ENCODE results near the gene PAX5. TPM values are rescaled to one million over a fixed set of nuclear protein-coding genes. Genes with fewer than 3 reads are reported as not detected.

The PAX5 gene
- total and polyA plus RNA-seq, 2 donors (not counting 1 experiment from before 2014, with no cell fraction given), result 196 to 275 TPM

- intact Hi-C loops (cut with micrococcal nuclease), result loop anchor here (1.0 to 2.0 kb wide), 7 partner anchors 40 to 374 kb away; partner anchors contain the start of gene ZCCHC7
- H3K4me1 ChIP-seq (ENCODE audit: control insufficient read depth in 2 of 2, insufficient read depth in 2 of 2, low read length in 2 of 2), result peaks cover 51 to 76% of the 10 kb centered on the region in 2 donors
- no peaks in the 10 kb centered on the region for H3K27me3 ChIP-seq (replicated peaks in 1 of 4; ENCODE audit: control extremely low read depth in 1 of 4, control insufficient read depth in 3 of 4, insufficient read depth in 4 of 4, low read length in 3 of 4)
- H3K9ac ChIP-seq (ENCODE audit: low read length), result peak overlapping the region; percentile 98
- peak overlapping the region; percentile 88 for H3K4me2 ChIP-seq (replicated peaks; ENCODE audit: low read depth, low read length, poor library complexity, severe bottlenecking)
- peak overlapping the region; percentile 83 for H2AFZ ChIP-seq (ENCODE audit: insufficient read depth, low read depth, low read length, poor library complexity, severe bottlenecking)
- H3K27ac Mint-ChIP-seq, result peak overlapping the region; percentile 96
- under 1% methylated on average over 56 of the region's 56 CpGs for WGBS (ENCODE audit: insufficient coverage)
- POLR2A ChIA-PET, result interaction anchor here (0.5 to 5.0 kb wide), 28 partner anchors 10 to 337 kb away, joined by 3 to 59 read pairs (median 4); partner anchors contain the start of gene ZCCHC7
- H3K9me3 ChIP-seq (ENCODE audit: control extremely low read depth in 1 of 3, control insufficient read depth in 2 of 3, insufficient read depth in 1 of 3, low read length in 2 of 3), result peaks cover 0 to 4% (median 0%) of the 10 kb centered on the region in 3 donors
- H3K27me3 Mint-ChIP-seq, result no peaks in the 10 kb centered on the region
- peaks cover 29% of the 10 kb centered on the region for H4K20me1 ChIP-seq (ENCODE audit: control insufficient read depth, insufficient read depth, low read length, poor library complexity, severe bottlenecking)
- H3K4me1 Mint-ChIP-seq, result peaks cover 71% of the 10 kb centered on the region
- DNase-seq (peak; percentile 92), ATAC-seq (ENCODE audit: low read depth) (peak; percentile 50)
- no peaks in the 10 kb centered on the region for H3K9me3 Mint-ChIP-seq (ENCODE audit: insufficient read depth)
- H3K4me3 Mint-ChIP-seq, result peak overlapping the region; percentile 89
- peak overlapping the region; percentile 76 to 95 (median 90) for H3K4me3 ChIP-seq (ENCODE audit: control extremely low read depth in 1 of 5, extremely low read depth in 1 of 5, insufficient read depth in 1 of 5, low read depth in 2 of 5, low read length in 4 of 5)
- peak; percentile 83 for TF ChIP-seq CTCF (IDR thresholded peaks at IDR 0.05)
- no peak for TF ChIP-seq EZH2 (IDR thresholded peaks at IDR 0.05; ENCODE audit: borderline replicate concordance, insufficient read depth, low read depth, low read length, poor library complexity, severe bottlenecking)
- H3K79me2 ChIP-seq (ENCODE audit: control insufficient read depth, insufficient read depth, low read length), result peaks cover 97% of the 10 kb centered on the region
- H3K36me3 ChIP-seq (replicated peaks in 1 of 2; ENCODE audit: control extremely low read depth in 1 of 2, control insufficient read depth in 1 of 2, extremely low read depth in 1 of 2, insufficient read depth in 2 of 2, low read length in 1 of 2), result peaks cover 0 to 7% of the 10 kb centered on the region in 2 experiments
- peak overlapping the region; percentile 98 to 100 for H3K27ac ChIP-seq (ENCODE audit: low read length in 2 of 2)
- CTCF ChIA-PET, result interaction anchor here (0.7 to 5.0 kb wide), 24 partner anchors 13 to 378 kb away, joined by 3 to 81 read pairs (median 6); partner anchors contain the start of gene ZCCHC7
Observed at GRCh38 chr9:37034305-37034937, 353 bp upstream of the PAX5 start.

- H3K4me2 ChIP-seq (replicated peaks; ENCODE audit: low read depth, low read length, poor library complexity, severe bottlenecking), result peak overlapping the region; percentile 88
- peaks cover 99% of the 10 kb centered on the region for H3K79me2 ChIP-seq (ENCODE audit: control insufficient read depth, insufficient read depth, low read length)
- 13% methylated on average over 3 of the region's 6 CpGs for WGBS (ENCODE audit: insufficient coverage)
Observed at GRCh38 chr9:37033141-37033540, 927 bp downstream of the PAX5 start.

More at GRCh38 chr9:37033141-37033540, 927 bp downstream of the PAX5 start:
- no peak for ATAC-seq (ENCODE audit: low read depth)
- H3K4me3 ChIP-seq (ENCODE audit: control extremely low read depth in 1 of 5, extremely low read depth in 1 of 5, insufficient read depth in 1 of 5, low read depth in 2 of 5, low read length in 4 of 5), result peak overlapping the region; percentile 68 to 95 (median 86)
- CTCF ChIA-PET, result interaction anchor here (1.2 to 3.0 kb wide), 2 partner anchors 35 to 292 kb away, joined by 3 to 13 read pairs; no protein-coding TSS in a partner anchor
- H4K20me1 ChIP-seq (ENCODE audit: control insufficient read depth, insufficient read depth, low read length, poor library complexity, severe bottlenecking), result peaks cover 42% of the 10 kb centered on the region
- peak overlapping the region; percentile 98 to 100 for H3K27ac ChIP-seq (ENCODE audit: low read length in 2 of 2)
- Mint-ChIP-seq H3K4me1 (peaks cover 71% of the 10 kb centered on the region), H3K27ac (peak overlapping the region; percentile 96), H3K27me3 (no peaks in the 10 kb centered on the region), H3K9me3 (ENCODE audit: insufficient read depth) (no peaks in the 10 kb centered on the region), H3K4me3 (peak overlapping the region; percentile 89)
- peak overlapping the region; percentile 98 for H3K9ac ChIP-seq (ENCODE audit: low read length)
- H3K27me3 ChIP-seq (replicated peaks in 1 of 4; ENCODE audit: control extremely low read depth in 1 of 4, control insufficient read depth in 3 of 4, insufficient read depth in 4 of 4, low read length in 3 of 4), result no peaks in the 10 kb centered on the region
- TF ChIP-seq EZH2 (IDR thresholded peaks at IDR 0.05; ENCODE audit: borderline replicate concordance, insufficient read depth, low read depth, low read length, poor library complexity, severe bottlenecking), result no peak
- TF ChIP-seq CTCF (IDR thresholded peaks at IDR 0.05), result no peak
- H3K36me3 ChIP-seq (replicated peaks in 1 of 2; ENCODE audit: control extremely low read depth in 1 of 2, control insufficient read depth in 1 of 2, extremely low read depth in 1 of 2, insufficient read depth in 2 of 2, low read length in 1 of 2), result peaks cover 0 to 10% of the 10 kb centered on the region in 2 experiments
- peaks cover 52 to 78% of the 10 kb centered on the region in 2 donors for H3K4me1 ChIP-seq (ENCODE audit: control insufficient read depth in 2 of 2, insufficient read depth in 2 of 2, low read length in 2 of 2)
- POLR2A ChIA-PET, result interaction anchor here (1.1 to 2.6 kb wide), 4 partner anchors 10 to 37 kb away, joined by 4 to 24 read pairs (median 4); no protein-coding TSS in a partner anchor
- H3K9me3 ChIP-seq (ENCODE audit: control extremely low read depth in 1 of 3, control insufficient read depth in 2 of 3, insufficient read depth in 1 of 3, low read length in 2 of 3), result peaks cover 0 to 4% (median 0%) of the 10 kb centered on the region in 3 donors
- intact Hi-C loops (cut with micrococcal nuclease), result no loop called here
- peak overlapping the region; percentile 29 for H2AFZ ChIP-seq (ENCODE audit: insufficient read depth, low read depth, low read length, poor library complexity, severe bottlenecking)
- DNase-seq, result no peak

Data from B cell (primary cell).